Esophagus muscularis mucosa (tissue), 4 donors: ENCODE measurements around the gene CEP250.

ENCODE experiments used
- EP300 ChIP-seq: sonication (generic); formaldehyde crosslinking; IDR thresholded peaks from one replicate; pipeline ENCODE4 v1.6.1; 2017; ENCODE audit warnings: antibody characterized with exemption
- POLR2A ChIP-seq: fragments of 450-650 bp; IDR thresholded peaks from one replicate; pipeline ENCODE4 v1.6.1; 2017; ENCODE audit warnings: antibody characterized with exemption, moderate library complexity, mild to moderate bottlenecking, low read depth
- POLR2AphosphoS5 ChIP-seq, 2 donors: sonication (generic); formaldehyde crosslinking; IDR thresholded peaks; one replicate each; pipeline ENCODE4 v1.6.1; 2017; ENCODE audit warnings: antibody characterized with exemption in 2 of 2
- TF ChIP-seq, protein P1 (sequence below), 3 experiments: fragments of 200-600 bp in 2 of 3; fragments of 450-650 bp in 1 of 3; sonication (generic) in 2 of 3; IDR thresholded peaks; one replicate each; pipeline ENCODE4 v1.5.1; 2017 to 2019; ENCODE audit warnings: antibody characterized with exemption in 3 of 3, mild to moderate bottlenecking in 2 of 3, moderate library complexity in 1 of 3

DNA sequence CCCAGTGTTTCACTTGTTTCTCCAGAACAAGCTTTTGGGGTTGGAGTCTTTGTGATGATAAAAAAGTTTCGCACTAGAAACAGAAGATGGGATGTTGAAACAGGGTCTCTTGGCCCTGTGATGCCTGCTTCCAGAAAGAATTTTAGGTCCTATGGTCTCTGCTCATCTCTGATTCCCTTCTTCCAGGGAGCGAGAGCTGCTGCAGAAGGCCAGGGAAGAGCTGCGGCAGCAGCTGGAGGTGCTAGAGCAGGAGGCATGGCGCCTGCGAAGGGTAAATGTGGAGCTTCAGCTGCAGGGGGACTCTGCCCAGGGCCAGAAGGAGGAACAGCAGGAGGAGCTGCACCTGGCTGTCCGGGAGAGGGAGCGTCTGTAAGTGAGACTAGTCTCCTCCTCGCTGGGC is 18.3 kb downstream of the CEP250 start:
- TF ChIP-seq POLR2AphosphoS5 (IDR thresholded peaks at IDR 0.05), result no peak
- TF ChIP-seq, protein P1, sequence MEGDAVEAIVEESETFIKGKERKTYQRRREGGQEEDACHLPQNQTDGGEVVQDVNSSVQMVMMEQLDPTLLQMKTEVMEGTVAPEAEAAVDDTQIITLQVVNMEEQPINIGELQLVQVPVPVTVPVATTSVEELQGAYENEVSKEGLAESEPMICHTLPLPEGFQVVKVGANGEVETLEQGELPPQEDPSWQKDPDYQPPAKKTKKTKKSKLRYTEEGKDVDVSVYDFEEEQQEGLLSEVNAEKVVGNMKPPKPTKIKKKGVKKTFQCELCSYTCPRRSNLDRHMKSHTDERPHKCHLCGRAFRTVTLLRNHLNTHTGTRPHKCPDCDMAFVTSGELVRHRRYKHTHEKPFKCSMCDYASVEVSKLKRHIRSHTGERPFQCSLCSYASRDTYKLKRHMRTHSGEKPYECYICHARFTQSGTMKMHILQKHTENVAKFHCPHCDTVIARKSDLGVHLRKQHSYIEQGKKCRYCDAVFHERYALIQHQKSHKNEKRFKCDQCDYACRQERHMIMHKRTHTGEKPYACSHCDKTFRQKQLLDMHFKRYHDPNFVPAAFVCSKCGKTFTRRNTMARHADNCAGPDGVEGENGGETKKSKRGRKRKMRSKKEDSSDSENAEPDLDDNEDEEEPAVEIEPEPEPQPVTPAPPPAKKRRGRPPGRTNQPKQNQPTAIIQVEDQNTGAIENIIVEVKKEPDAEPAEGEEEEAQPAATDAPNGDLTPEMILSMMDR (IDR thresholded peaks at IDR 0.05), result no peak
- TF ChIP-seq POLR2A, result no peak
- no peak for TF ChIP-seq EP300
